ENCODE data around the gene PPM1L.

DNA sequence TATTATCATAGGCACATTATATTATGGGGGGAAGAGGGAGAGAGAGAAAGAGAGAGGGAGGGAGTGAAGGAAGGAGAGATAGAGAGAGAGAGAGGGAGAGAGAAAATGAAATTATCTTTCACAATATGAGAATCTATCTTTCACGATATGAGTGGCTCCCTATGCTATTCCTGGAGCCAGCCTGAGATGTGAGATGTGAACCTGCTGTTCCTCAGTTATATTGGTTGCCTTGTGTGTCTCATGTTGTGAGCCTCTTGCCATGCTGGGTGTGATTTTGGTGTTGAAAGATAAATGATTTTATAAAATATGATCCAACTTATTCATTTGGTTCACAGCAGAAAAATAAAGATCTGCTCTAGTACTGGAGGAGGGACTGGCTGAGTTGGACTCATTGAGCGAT, 148.7 kb downstream of the PPM1L start:
- TF ChIP-seq EZH2 (optimal IDR thresholded peaks at IDR 0.05; ENCODE audit: low read depth, low read length): no peak
- no peak for TF ChIP-seq EZH2phosphoT487 (IDR thresholded peaks at IDR 0.05; ENCODE audit: low read length)
